ENCODE measurements around the gene DPP4.
"Not testable (repeated sequence)": the region's sequence is repeated elsewhere in the genome, so short reads cannot be mapped to it uniquely, and the experiment has no call there.

The DPP4 gene

DNA sequence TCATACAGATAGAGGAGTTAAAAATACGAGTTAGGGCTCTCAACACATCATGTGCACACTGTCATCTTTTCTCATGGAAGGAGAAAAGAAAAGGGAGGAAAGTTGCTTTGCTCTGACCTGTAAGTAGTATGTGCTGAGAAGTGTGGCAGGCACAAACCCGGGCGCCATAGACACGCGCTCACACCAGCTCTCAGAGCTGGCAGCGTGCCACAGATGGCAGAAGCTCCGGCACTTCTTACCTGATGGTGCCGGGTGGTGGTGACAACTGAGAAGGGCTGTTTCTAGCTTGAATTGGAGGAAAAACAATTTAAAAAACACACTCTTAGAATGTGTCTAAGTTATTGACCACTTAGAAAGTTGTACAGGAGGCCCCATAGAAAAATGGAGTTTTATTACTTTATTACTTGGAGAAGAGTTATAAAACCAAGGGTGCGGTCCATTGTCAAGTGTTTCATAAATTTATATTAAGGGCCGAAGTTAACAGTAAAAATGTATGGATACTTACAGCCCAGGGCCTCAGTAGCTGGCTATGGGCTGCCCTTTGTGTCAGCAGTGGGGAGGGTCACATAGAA is 92.2 kb downstream of the DPP4 start:
- Histone ChIP-seq H3K9me3 (no peaks in the 10 kb centered on the region), H3K27ac (no peak overlapping the region), H3K27me3 (peaks cover 11% of the 10 kb centered on the region), H3K4me1 (ENCODE audit: control insufficient read depth in 1 of 2, insufficient read depth in 1 of 2, low read depth in 1 of 2, low read length in 1 of 2) (no peaks in the 10 kb centered on the region), H3K36me3 (no peaks in the 10 kb centered on the region), H3K4me3 (ENCODE audit: low read depth in 1 of 2, low read length in 1 of 2) (no peak overlapping the region)
- TF ChIP-seq, protein P1, sequence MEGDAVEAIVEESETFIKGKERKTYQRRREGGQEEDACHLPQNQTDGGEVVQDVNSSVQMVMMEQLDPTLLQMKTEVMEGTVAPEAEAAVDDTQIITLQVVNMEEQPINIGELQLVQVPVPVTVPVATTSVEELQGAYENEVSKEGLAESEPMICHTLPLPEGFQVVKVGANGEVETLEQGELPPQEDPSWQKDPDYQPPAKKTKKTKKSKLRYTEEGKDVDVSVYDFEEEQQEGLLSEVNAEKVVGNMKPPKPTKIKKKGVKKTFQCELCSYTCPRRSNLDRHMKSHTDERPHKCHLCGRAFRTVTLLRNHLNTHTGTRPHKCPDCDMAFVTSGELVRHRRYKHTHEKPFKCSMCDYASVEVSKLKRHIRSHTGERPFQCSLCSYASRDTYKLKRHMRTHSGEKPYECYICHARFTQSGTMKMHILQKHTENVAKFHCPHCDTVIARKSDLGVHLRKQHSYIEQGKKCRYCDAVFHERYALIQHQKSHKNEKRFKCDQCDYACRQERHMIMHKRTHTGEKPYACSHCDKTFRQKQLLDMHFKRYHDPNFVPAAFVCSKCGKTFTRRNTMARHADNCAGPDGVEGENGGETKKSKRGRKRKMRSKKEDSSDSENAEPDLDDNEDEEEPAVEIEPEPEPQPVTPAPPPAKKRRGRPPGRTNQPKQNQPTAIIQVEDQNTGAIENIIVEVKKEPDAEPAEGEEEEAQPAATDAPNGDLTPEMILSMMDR (IDR thresholded peaks at IDR 0.05), result no peak

DNA sequence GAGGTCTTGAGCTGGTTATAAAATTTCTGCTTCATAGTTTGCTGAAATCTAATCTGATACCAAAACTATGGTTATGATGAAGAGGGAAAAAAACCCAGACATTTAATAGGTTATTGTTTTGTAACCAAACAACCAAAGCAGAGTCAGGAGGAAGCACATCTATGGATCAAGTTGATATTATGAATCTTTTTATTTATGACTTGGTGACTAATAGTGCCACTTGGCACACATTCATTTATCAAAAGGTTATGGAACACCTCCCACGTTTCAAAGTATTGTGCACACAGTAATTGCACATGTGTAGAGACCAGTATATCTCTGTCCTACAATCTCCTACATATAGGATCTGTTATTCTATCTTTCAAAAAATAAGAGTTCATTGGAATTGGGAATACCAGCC is 93.0 kb downstream of the DPP4 start:
- TF ChIP-seq, protein P1 (IDR thresholded peaks at IDR 0.05), result no peak
- Histone ChIP-seq H3K27me3 (peaks cover 11% of the 10 kb centered on the region), H3K27ac (no peak overlapping the region), H3K36me3 (no peaks in the 10 kb centered on the region), H3K4me3 (ENCODE audit: low read depth in 1 of 2, low read length in 1 of 2) (no peak overlapping the region), H3K4me1 (ENCODE audit: control insufficient read depth in 1 of 2, insufficient read depth in 1 of 2, low read depth in 1 of 2, low read length in 1 of 2) (no peaks in the 10 kb centered on the region), H3K9me3 (no peaks in the 10 kb centered on the region)

GRCh38 chr2:161979490-161979889 is 94.5 kb downstream of the DPP4 start:
- Histone ChIP-seq H3K4me1 (ENCODE audit: control insufficient read depth in 1 of 2, insufficient read depth in 1 of 2, low read depth in 1 of 2, low read length in 1 of 2) (no peaks in the 10 kb centered on the region), H3K27ac (no peak overlapping the region)

DNA sequence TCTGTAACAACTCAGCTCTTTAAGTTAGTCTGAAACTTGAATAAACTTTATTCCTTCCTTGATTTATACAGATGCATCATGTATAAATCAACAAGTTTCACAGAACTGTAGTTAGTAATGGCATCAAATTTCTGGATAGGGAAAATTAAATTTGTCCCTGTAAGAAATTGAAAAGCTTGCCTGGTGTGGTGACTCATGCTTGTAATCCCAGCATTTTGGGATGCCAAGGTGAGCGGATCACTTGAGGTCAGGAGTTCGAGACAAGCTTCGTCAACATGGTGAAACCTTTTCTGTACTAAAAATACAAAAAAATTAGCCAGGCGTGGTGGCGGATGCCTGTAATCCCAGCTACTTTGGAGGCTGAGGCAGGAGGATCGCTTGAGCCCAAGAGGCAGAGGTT is 96.1 kb downstream of the DPP4 start:
- H3K4me1 ChIP-seq (ENCODE audit: control insufficient read depth in 1 of 2, insufficient read depth in 1 of 2, low read depth in 1 of 2, low read length in 1 of 2); H3K9me3 ChIP-seq; H3K4me3 ChIP-seq (ENCODE audit: low read depth in 1 of 2, low read length in 1 of 2); H3K27ac ChIP-seq; H3K36me3 ChIP-seq; H3K27me3 ChIP-seq: not testable (repeated sequence)

More at GRCh38 chr2:161979490-161979889, 94.5 kb downstream of the DPP4 start:
- Histone ChIP-seq H3K36me3 (no peaks in the 10 kb centered on the region), H3K9me3 (no peaks in the 10 kb centered on the region), H3K27me3 (peaks cover 7% of the 10 kb centered on the region), H3K4me3 (ENCODE audit: low read depth in 1 of 2, low read length in 1 of 2) (no peak overlapping the region)
- TF ChIP-seq, protein P1 (IDR thresholded peaks at IDR 0.05), result no peak

- Histone ChIP-seq H3K9me3 (no peaks in the 10 kb centered on the region), H3K27me3 (no peaks in the 10 kb centered on the region), H3K4me1 (ENCODE audit: control insufficient read depth in 1 of 2, insufficient read depth in 1 of 2, low read depth in 1 of 2, low read length in 1 of 2) (no peaks in the 10 kb centered on the region), H3K27ac (no peak overlapping the region), H3K4me3 (ENCODE audit: low read depth in 1 of 2, low read length in 1 of 2) (no peak overlapping the region), H3K36me3 (no peaks in the 10 kb centered on the region)
- TF ChIP-seq, protein P1 (IDR thresholded peaks at IDR 0.05), result no peak
These were observed 97.1 kb downstream of the DPP4 start for GRCh38 chr2:161976917-161977316.

DNA sequence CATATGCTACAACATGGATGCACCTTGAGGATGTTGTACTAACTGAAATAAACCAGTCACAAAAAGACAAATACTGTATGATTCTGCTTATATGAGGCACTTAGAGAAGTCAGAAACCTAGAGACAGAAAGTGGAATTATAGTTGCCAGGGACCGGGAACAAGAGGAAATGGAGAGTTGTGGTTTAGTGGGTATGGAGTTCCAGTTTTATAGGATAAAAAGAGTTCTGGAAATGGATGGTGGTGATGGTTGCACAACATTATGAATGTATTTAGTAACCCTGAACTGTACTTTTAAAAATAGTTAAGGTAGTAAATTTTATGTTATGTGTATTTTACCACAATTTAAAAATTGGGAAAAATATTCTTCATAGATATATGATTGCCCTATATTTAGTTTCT is 97.7 kb downstream of the DPP4 start:
- Histone ChIP-seq H3K27ac (no peak overlapping the region), H3K4me3 (ENCODE audit: low read depth in 1 of 2, low read length in 1 of 2) (no peak overlapping the region), H3K9me3 (no peaks in the 10 kb centered on the region), H3K4me1 (ENCODE audit: control insufficient read depth in 1 of 2, insufficient read depth in 1 of 2, low read depth in 1 of 2, low read length in 1 of 2) (no peaks in the 10 kb centered on the region), H3K27me3 (no peaks in the 10 kb centered on the region), H3K36me3 (no peaks in the 10 kb centered on the region)
- TF ChIP-seq, protein P1 (IDR thresholded peaks at IDR 0.05), result no peak

Data from neutrophil (primary cell).